ENCODE results near the gene SETD4. TPM values are rescaled to one million over a fixed set of nuclear protein-coding genes. Genes with fewer than 3 reads are reported as not detected.

The SETD4 gene
- total and polyA plus RNA-seq, 4 donors: 8.1 to 30.3 (median 16.3) TPM

- H3K4me3 ChIP-seq: no peak overlapping the region
- H3K4me1 ChIP-seq (ENCODE audit: control insufficient read depth in 5 of 5, insufficient read depth in 5 of 5, low read length in 5 of 5): peaks cover 0 to 13% (median 0%) of the 10 kb centered on the region in 5 donors
Observed at GRCh38 chr21:36073181-36073580, 12.9 kb upstream of the SETD4 start.

GRCh38 chr21:36072453-36073162 lies 12.3 kb upstream of the SETD4 start:
- peaks cover 0 to 13% (median 0%) of the 10 kb centered on the region in 5 donors for H3K4me1 ChIP-seq (ENCODE audit: control insufficient read depth in 5 of 5, insufficient read depth in 5 of 5, low read length in 5 of 5)

More at GRCh38 chr21:36073181-36073580, 12.9 kb upstream of the SETD4 start:
- TF ChIP-seq, protein P1, sequence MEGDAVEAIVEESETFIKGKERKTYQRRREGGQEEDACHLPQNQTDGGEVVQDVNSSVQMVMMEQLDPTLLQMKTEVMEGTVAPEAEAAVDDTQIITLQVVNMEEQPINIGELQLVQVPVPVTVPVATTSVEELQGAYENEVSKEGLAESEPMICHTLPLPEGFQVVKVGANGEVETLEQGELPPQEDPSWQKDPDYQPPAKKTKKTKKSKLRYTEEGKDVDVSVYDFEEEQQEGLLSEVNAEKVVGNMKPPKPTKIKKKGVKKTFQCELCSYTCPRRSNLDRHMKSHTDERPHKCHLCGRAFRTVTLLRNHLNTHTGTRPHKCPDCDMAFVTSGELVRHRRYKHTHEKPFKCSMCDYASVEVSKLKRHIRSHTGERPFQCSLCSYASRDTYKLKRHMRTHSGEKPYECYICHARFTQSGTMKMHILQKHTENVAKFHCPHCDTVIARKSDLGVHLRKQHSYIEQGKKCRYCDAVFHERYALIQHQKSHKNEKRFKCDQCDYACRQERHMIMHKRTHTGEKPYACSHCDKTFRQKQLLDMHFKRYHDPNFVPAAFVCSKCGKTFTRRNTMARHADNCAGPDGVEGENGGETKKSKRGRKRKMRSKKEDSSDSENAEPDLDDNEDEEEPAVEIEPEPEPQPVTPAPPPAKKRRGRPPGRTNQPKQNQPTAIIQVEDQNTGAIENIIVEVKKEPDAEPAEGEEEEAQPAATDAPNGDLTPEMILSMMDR (IDR thresholded peaks at IDR 0.05; ENCODE audit: control extremely low read depth, extremely low read depth): no peak
- no peak for ATAC-seq (ENCODE audit: insufficient read depth, low FRiP score)
- Histone ChIP-seq H3K36me3 (ENCODE audit: control insufficient read depth in 4 of 4, insufficient read depth in 4 of 4, low read length in 4 of 4) (peaks cover 0 to 13% (median 4%) of the 10 kb centered on the region in 4 donors), H3K9ac (ENCODE audit: insufficient read depth in 1 of 2, low read length in 2 of 2) (no peak overlapping the region), H3K27ac (ENCODE audit: low read depth in 1 of 2, low read length in 1 of 2) (no peak overlapping the region), H3K27me3 (ENCODE audit: control insufficient read depth in 3 of 3, insufficient read depth in 3 of 3, low read length in 2 of 3) (no peaks in the 10 kb centered on the region), H3K9me3 (ENCODE audit: control insufficient read depth in 4 of 4, insufficient read depth in 3 of 4, low read length in 3 of 4) (peaks cover 0 to 3% (median 2%) of the 10 kb centered on the region in 4 donors)
- DNase-seq: no peak
- 38 to 56% methylated on average over 3 of the region's 3 CpGs for WGBS, 2 donors

GRCh38 chr21:36070999-36071398 lies 10.7 kb upstream of the SETD4 start:
- no peak for ATAC-seq (ENCODE audit: insufficient read depth, low FRiP score)
- Histone ChIP-seq H3K4me1 (ENCODE audit: control insufficient read depth in 5 of 5, insufficient read depth in 5 of 5, low read length in 5 of 5) (peaks cover 0 to 13% (median 0%) of the 10 kb centered on the region in 5 donors), H3K36me3 (ENCODE audit: control insufficient read depth in 4 of 4, insufficient read depth in 4 of 4, low read length in 4 of 4) (peaks cover 0 to 13% (median 4%) of the 10 kb centered on the region in 4 donors), H3K4me3 (no peak overlapping the region), H3K27me3 (ENCODE audit: control insufficient read depth in 3 of 3, insufficient read depth in 3 of 3, low read length in 2 of 3) (peaks cover 0 to 4% (median 0%) of the 10 kb centered on the region in 3 donors), H3K9me3 (ENCODE audit: control insufficient read depth in 4 of 4, insufficient read depth in 3 of 4, low read length in 3 of 4) (peaks cover 0 to 3% (median 2%) of the 10 kb centered on the region in 4 donors), H3K9ac (ENCODE audit: insufficient read depth in 1 of 2, low read length in 2 of 2) (no peak overlapping the region), H3K27ac (ENCODE audit: low read depth in 1 of 2, low read length in 1 of 2) (no peak overlapping the region)
- TF ChIP-seq, protein P1 (IDR thresholded peaks at IDR 0.05; ENCODE audit: control extremely low read depth, extremely low read depth): no peak
- no peak for DNase-seq
- 89 to 90% methylated on average over 7 of the region's 7 CpGs for WGBS, 2 donors

More at GRCh38 chr21:36072453-36073162, 12.3 kb upstream of the SETD4 start:
- Histone ChIP-seq H3K9me3 (ENCODE audit: control insufficient read depth in 4 of 4, insufficient read depth in 3 of 4, low read length in 3 of 4) (peaks cover 0 to 3% (median 2%) of the 10 kb centered on the region in 4 donors), H3K9ac (ENCODE audit: insufficient read depth in 1 of 2, low read length in 2 of 2) (no peak overlapping the region), H3K4me3 (no peak overlapping the region), H3K27ac (ENCODE audit: low read depth in 1 of 2, low read length in 1 of 2) (no peak overlapping the region), H3K27me3 (ENCODE audit: control insufficient read depth in 3 of 3, insufficient read depth in 3 of 3, low read length in 2 of 3) (peaks cover 0 to 2% (median 0%) of the 10 kb centered on the region in 3 donors), H3K36me3 (ENCODE audit: control insufficient read depth in 4 of 4, insufficient read depth in 4 of 4, low read length in 4 of 4) (peaks cover 0 to 13% (median 4%) of the 10 kb centered on the region in 4 donors)
- no peak for ATAC-seq (ENCODE audit: insufficient read depth, low FRiP score)
- DNase-seq: no peak
- TF ChIP-seq, protein P1 (IDR thresholded peaks at IDR 0.05; ENCODE audit: control extremely low read depth, extremely low read depth): no peak
- WGBS, 2 donors: 98% methylated on average over 12 of the region's 12 CpGs
